Astrocyte (in vitro differentiated cells and primary cell): ENCODE data around the gene SLC26A5.

Experiments
- CTCF ChIP-seq: IDR thresholded peaks from 2 replicates; pipeline ENCODE4 v1.5.1; 2011; ENCODE audit warnings: low read depth, mild to moderate bottlenecking, inconsistent platforms, low read length, moderate library complexity; ENCODE audit not compliant: insufficient read depth
- EZH2 ChIP-seq: IDR thresholded peaks from 2 replicates; pipeline ENCODE4 v1.6.1; 2012; ENCODE audit warnings: mild to moderate bottlenecking, low read length, inconsistent platforms; ENCODE audit not compliant: insufficient read depth

GRCh38 chr7:103387242-103387641 is 58.8 kb downstream of the SLC26A5 start:
- no peak for TF ChIP-seq CTCF
- TF ChIP-seq EZH2 = no peak
